WTC11 (cell line): ENCODE data around the gene PHACTR3.

Source experiments
- AFF4 ChIP-seq: sonication (generic); formaldehyde crosslinking; IDR thresholded peaks from 2 replicates; pipeline ENCODE4 v1.8.1; 2023; ENCODE audit warnings: mild to moderate bottlenecking, missing genetic modification reagents, borderline replicate concordance
- ATF2 ChIP-seq: sonication (generic); formaldehyde crosslinking; IDR thresholded peaks from 2 replicates; pipeline ENCODE4 v1.8.1; 2022; ENCODE audit warnings: low read depth, missing genetic modification reagents, borderline replicate concordance
- CBFB ChIP-seq: sonication (generic); formaldehyde crosslinking; IDR thresholded peaks from 2 replicates; pipeline ENCODE4 v1.8.1; 2022; ENCODE audit warnings: mild to moderate bottlenecking, low read depth, missing genetic modification reagents
- CTCF ChIP-seq: fragments of 200-600 bp; IDR thresholded peaks from 2 replicates; pipeline ENCODE4 v1.8.0; 2022; ENCODE audit warnings: antibody characterized with exemption
- ETV6 ChIP-seq: sonication (generic); formaldehyde crosslinking; IDR thresholded peaks from 2 replicates; pipeline ENCODE4 v1.8.1; 2022; ENCODE audit warnings: mild to moderate bottlenecking, missing genetic modification reagents
- FOXJ3 ChIP-seq: sonication (generic); formaldehyde crosslinking; IDR thresholded peaks from 2 replicates; pipeline ENCODE4 v1.9.0; 2021; ENCODE audit warnings: missing genetic modification reagents, mild to moderate bottlenecking, borderline replicate concordance
- FOXP4 ChIP-seq: sonication (generic); formaldehyde crosslinking; IDR thresholded peaks from 2 replicates; pipeline ENCODE4 v1.8.0; 2022; ENCODE audit warnings: mild to moderate bottlenecking, missing genetic modification reagents
- JUN ChIP-seq: sonication (generic); formaldehyde crosslinking; IDR thresholded peaks from 2 replicates; pipeline ENCODE4 v1.8.0; 2023; ENCODE audit warnings: mild to moderate bottlenecking, missing genetic modification reagents
- MAX ChIP-seq: sonication (generic); formaldehyde crosslinking; IDR thresholded peaks from 2 replicates; pipeline ENCODE4 v1.8.0; 2022; ENCODE audit warnings: mild to moderate bottlenecking, missing genetic modification reagents
- NR2C2 ChIP-seq: sonication (generic); formaldehyde crosslinking; IDR thresholded peaks from 2 replicates; pipeline ENCODE4 v1.8.0; 2022; ENCODE audit warnings: mild to moderate bottlenecking, missing genetic modification reagents
- RELA ChIP-seq: sonication (generic); formaldehyde crosslinking; IDR thresholded peaks from 2 replicates; pipeline ENCODE4 v1.8.1; 2022; ENCODE audit warnings: missing genetic modification reagents, mild to moderate bottlenecking, borderline replicate concordance
- ZBTB43 ChIP-seq: sonication (generic); formaldehyde crosslinking; IDR thresholded peaks from 2 replicates; pipeline ENCODE4 v1.8.1; 2023; ENCODE audit warnings: mild to moderate bottlenecking, missing genetic modification reagents
- ZNF138 ChIP-seq: sonication (generic); formaldehyde crosslinking; conservative IDR thresholded peaks from 2 replicates; pipeline ENCODE4 v1.8.1; 2022; ENCODE audit warnings: mild to moderate bottlenecking, moderate library complexity, missing genetic modification reagents

- TF ChIP-seq ZBTB43 (CRISPR knock-in tag) (no peak), JUN (CRISPR knock-in tag) (no peak), CTCF (no peak), MAX (no peak), ATF2 (no peak), ZNF138 (CRISPR knock-in tag) (no peak), NR2C2 (CRISPR knock-in tag) (no peak), FOXP4 (no peak), FOXJ3 (CRISPR knock-in tag) (no peak), ETV6 (CRISPR knock-in tag) (no peak), AFF4 (CRISPR knock-in tag) (no peak), RELA (CRISPR knock-in tag) (no peak), CBFB (CRISPR knock-in tag) (no peak)
Measured at GRCh38 chr20:59809630-59810448, 205.5 kb downstream of the PHACTR3 start.
